NB4 (cell line): ENCODE results near the gene JAML.

Source experiments
- DNase-seq: peaks from one replicate; pipeline ENCODE4 v3.0.0; 2010; ENCODE audit warnings: low read depth
- H3K4me3 ChIP-seq: one replicate; pipeline ENCODE4 v1.5.1; 2011; ENCODE audit warnings: mild to moderate bottlenecking, low read depth, low read length, moderate library complexity
- MYC ChIP-seq: IDR thresholded peaks from 2 replicates; pipeline ENCODE4 v1.6.1; 2011; ENCODE audit warnings: low read depth, low read length
- POLR2A ChIP-seq: IDR thresholded peaks from 2 replicates; pipeline ENCODE4 v1.6.1; 2011; ENCODE audit warnings: mild to moderate bottlenecking; ENCODE audit not compliant: insufficient read length; ENCODE audit errors: extremely low read depth
- TF ChIP-seq, protein P1 (sequence below): IDR thresholded peaks from one replicate; pipeline ENCODE4 v1.5.1; 2012; ENCODE audit warnings: low read depth, low read length
- TF ChIP-seq, protein P2 (sequence below): IDR thresholded peaks from 2 replicates; pipeline ENCODE4 v1.6.1; 2011; ENCODE audit warnings: low read depth, low read length

The JAML gene

DNA sequence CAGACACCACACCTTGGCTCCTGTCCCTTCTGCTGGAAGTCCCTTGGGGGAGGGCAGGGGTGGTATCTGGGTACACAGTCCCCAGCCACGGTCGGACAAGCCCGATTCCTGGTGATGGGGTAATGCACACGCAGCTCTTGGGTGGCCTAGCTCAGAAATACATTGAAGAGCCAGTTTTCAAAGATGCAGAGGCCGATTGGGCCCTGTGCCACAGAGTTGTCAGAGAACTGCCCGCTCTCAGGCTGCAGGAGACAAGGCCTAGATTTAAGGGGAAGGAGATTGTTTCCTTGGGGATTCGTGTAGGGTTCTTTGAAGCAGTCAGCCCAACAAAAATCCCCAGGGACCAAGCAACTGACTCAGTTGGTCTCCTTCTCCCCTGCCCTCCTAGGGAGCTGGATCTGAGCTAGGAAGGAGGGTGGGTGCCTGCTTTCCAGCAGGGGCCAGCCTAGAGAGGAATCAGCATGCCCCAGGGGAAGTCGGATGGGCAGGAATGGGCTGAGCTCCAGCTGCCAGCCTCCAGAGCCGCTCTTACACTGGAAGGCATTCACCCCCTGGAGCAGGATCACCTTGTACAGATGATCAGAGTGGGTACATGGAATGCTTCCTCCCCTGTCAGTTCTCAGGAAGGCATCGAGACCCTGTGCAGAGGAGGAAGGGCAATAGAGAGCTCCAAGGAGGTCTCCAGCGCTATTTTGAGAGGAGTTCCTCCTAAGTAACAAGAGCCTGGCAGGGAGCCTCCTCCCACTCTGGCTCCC lies 68.9 kb downstream of the JAML start:
- H3K4me3 ChIP-seq: no peak overlapping the region
- no peak for DNase-seq
- TF ChIP-seq MYC (no peak), POLR2A (no peak)
- TF ChIP-seq, protein P1, sequence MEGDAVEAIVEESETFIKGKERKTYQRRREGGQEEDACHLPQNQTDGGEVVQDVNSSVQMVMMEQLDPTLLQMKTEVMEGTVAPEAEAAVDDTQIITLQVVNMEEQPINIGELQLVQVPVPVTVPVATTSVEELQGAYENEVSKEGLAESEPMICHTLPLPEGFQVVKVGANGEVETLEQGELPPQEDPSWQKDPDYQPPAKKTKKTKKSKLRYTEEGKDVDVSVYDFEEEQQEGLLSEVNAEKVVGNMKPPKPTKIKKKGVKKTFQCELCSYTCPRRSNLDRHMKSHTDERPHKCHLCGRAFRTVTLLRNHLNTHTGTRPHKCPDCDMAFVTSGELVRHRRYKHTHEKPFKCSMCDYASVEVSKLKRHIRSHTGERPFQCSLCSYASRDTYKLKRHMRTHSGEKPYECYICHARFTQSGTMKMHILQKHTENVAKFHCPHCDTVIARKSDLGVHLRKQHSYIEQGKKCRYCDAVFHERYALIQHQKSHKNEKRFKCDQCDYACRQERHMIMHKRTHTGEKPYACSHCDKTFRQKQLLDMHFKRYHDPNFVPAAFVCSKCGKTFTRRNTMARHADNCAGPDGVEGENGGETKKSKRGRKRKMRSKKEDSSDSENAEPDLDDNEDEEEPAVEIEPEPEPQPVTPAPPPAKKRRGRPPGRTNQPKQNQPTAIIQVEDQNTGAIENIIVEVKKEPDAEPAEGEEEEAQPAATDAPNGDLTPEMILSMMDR: no peak
- TF ChIP-seq, protein P2, sequence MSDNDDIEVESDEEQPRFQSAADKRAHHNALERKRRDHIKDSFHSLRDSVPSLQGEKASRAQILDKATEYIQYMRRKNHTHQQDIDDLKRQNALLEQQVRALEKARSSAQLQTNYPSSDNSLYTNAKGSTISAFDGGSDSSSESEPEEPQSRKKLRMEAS: no peak

DNA sequence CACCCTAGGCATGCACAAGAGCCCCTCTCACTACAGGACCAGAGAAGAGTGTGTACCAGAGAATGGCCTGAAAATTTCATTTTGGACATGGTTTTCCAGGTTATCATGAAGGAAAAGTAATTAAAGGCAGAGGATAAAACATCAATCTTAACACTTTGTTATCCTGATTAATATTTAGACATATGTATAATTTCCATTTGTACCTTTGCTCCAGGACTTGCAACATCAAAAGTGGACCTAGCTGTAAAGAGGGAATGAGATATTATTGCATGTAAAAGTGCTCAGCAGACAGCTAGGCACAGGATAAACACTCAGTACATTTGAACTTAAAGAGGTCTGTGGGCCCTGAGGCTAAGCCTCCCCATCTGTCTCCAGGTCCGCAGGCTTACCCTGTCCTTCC lies 70.2 kb downstream of the JAML start:
- H3K4me3 ChIP-seq: no peak overlapping the region
- no peak for DNase-seq
- TF ChIP-seq, protein P1: no peak
- no peak for TF ChIP-seq POLR2A

DNA sequence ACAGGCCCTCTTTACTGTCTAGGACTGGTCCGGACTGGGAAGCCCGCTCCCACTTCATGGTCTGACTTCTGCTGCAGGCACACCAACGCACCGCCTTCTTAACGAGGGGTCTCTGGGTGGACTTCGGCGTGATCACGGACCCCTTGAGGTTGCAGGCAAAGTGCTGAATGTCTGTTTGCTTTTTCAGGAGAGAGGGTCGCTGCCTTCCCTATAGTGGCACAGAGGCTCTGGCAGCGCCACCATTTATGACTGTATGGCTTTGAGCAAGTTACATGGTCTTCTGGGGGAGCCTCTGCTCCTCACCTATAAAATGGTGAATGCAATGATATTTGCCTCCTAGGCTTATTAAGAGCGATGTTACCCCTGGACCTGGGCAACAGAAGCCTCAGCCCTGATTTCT lies 70.8 kb downstream of the JAML start:
- no peak for DNase-seq
- TF ChIP-seq, protein P1: no peak
- TF ChIP-seq MYC: no peak
- no peak overlapping the region for H3K4me3 ChIP-seq

DNA sequence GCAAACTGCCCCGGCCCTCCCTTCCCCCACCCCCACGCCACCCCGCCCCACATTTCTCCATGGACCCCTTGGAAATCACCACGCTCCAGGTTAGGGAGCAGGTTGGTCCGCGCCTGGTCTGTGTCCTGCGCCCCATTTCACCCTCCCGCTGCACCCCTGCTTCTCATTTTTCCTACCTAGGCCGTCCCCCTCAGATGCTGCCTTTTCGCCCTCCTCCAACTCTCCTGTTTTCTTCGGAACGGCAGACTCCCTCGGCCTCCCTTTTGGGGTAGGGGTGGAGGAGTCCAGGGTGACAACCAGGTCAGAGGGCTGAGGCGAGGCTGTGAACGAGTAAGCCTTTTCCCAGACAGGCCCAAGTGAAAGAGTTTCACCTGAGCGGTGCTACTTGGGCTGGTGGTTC lies 71.3 kb downstream of the JAML start:
- no peak for DNase-seq
- H3K4me3 ChIP-seq: no peak overlapping the region
- TF ChIP-seq MYC: no peak
- TF ChIP-seq, protein P2: no peak
- TF ChIP-seq, protein P1: no peak
- no peak for TF ChIP-seq POLR2A

DNA sequence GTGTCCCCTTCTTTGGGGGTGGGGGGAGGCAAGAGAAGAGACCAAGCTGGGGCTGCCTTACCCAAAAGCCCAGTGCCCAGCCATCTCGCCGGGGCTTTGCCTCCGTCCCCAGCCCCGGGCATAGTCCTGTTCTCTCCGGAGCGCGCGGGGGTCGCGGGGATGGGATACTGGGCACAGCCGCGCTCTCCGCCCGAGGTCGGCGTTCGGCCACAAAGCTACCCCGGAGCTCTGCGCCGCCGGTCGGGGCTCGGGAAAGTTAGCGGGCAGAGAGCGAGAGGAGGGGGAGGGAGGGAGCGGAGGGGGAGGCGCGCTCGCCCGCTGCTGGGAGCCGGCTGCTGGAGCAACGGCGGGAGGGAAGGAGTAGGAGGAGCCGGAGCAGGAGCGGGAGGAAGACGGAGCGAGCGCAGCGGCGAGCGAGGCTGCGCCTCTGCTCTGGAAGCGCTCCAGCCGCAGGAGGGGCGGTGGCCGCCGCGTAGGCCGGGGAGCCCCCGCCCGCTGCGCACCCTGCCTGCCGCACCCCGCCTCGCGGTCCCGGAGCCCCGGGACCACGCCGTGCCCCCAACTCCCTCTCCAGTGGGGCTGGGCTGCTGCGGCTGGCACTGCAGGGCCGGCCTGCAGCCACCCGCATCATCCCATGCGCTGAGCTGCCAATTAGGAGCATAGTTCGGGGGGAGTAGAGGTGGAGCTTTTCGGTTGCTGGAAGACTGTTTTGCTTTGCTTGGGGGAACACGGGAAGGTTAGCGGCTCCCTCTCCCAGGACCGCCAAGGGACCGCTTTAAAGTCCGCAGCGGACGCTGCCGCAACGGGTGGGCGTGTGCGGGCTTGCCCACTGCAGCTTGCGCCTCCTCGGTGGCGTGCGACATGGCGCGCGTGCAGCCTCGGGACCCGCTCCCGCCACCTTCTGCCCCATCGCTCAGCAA lies 72.0 kb downstream of the JAML start, which contains the start of gene SCN4B:
Gene SCN4B (minus strand): TSS at position 272 of the 920 bp plus-strand sequence. CDS start 150 bp downstream, at position 122.
- DNase-seq: peak; percentile 55
- H3K4me3 ChIP-seq: no peak within 1 kb of the TSS
- TF ChIP-seq POLR2A (no peak), MYC (no peak)
- TF ChIP-seq, protein P2: no peak
- TF ChIP-seq, protein P1: no peak
